ENCODE data around the gene MYOM1. TPM values are rescaled to one million over a fixed set of nuclear protein-coding genes. Genes with fewer than 3 reads are reported as not detected.

Gene MYOM1
- total and polyA plus RNA-seq, 7 donors: 3.3 to 37.7 (median 17.3) TPM

DNA sequence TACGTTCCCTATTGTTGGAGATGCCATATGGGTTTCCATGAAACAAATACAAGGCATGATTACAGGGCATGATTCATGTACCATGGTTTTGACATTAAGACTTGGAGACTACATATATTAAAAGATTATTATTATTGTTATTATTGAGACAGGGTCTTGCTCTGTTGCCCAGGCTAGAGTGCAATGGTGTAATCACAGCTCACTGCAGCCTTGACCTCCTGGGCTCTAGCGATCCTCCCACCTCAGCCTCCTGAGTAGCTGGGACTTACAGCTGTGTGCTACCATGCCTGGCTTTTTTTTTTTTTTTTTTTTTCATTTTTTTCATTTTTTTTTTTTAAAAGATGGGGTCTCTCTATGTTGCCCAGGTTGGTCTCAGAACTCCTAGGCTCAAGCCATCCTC, 69.1 kb downstream of the MYOM1 start:
- WGBS, 2 donors: 94 to 96% methylated on average over 2 of the region's 2 CpGs
- no peak for DNase-seq
- H3K27me3 ChIP-seq: no peaks in the 10 kb centered on the region
- intact Hi-C loops (cut with DNase I): loop anchor here (2.0 to 5.0 kb wide), 2 partner anchors 96 to 218 kb away; partner anchors contain the start of gene MYL12A
- H3K4me3 ChIP-seq: no peak overlapping the region
- TF ChIP-seq EP300 (IDR thresholded peaks at IDR 0.05): no peak
- H3K9me3 ChIP-seq: no peaks in the 10 kb centered on the region
- H3K27ac ChIP-seq: no peak overlapping the region
- H3K36me3 ChIP-seq: peaks cover 0 to 5% (median 0%) of the 10 kb centered on the region in 4 donors
- H3K4me1 ChIP-seq: no peaks in the 10 kb centered on the region

DNA sequence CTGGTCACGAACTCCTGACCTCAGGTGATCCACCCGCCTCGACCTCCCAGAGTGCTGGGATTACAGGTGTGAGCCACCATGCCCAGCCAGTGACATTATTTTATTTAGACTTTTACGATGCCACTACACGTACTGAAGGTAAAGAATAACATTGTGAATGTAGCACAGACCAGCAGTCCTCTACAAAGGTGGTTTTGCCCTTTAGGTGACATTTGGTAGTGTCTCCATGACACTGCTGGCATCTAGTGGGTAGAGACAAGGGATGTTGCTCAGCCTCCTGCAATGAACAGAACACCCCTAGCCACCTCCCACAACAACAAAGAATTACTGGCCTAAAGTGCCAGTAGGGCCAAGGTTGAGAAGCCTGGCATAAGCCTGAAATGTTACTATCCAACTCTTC, 69.5 kb downstream of the MYOM1 start:
- no peak for DNase-seq
- TF ChIP-seq POLR2A (IDR thresholded peaks at IDR 0.05) (no peak), EP300 (IDR thresholded peaks at IDR 0.05) (no peak), POLR2AphosphoS5 (IDR thresholded peaks at IDR 0.05) (no peak)
- TF ChIP-seq, protein P1, sequence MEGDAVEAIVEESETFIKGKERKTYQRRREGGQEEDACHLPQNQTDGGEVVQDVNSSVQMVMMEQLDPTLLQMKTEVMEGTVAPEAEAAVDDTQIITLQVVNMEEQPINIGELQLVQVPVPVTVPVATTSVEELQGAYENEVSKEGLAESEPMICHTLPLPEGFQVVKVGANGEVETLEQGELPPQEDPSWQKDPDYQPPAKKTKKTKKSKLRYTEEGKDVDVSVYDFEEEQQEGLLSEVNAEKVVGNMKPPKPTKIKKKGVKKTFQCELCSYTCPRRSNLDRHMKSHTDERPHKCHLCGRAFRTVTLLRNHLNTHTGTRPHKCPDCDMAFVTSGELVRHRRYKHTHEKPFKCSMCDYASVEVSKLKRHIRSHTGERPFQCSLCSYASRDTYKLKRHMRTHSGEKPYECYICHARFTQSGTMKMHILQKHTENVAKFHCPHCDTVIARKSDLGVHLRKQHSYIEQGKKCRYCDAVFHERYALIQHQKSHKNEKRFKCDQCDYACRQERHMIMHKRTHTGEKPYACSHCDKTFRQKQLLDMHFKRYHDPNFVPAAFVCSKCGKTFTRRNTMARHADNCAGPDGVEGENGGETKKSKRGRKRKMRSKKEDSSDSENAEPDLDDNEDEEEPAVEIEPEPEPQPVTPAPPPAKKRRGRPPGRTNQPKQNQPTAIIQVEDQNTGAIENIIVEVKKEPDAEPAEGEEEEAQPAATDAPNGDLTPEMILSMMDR (IDR thresholded peaks at IDR 0.05): no peak
- Histone ChIP-seq H3K27me3 (no peaks in the 10 kb centered on the region), H3K4me1 (no peaks in the 10 kb centered on the region), H3K27ac (no peak overlapping the region), H3K36me3 (peaks cover 0 to 5% (median 0%) of the 10 kb centered on the region in 4 donors), H3K9me3 (no peaks in the 10 kb centered on the region), H3K4me3 (no peak overlapping the region)
- 70 to 91% methylated on average over 5 of the region's 5 CpGs for WGBS, 2 donors
- intact Hi-C loops (cut with DNase I): loop anchor here (2.0 to 5.0 kb wide), 2 partner anchors 97 to 218 kb away; partner anchors contain the start of gene MYL12A

DNA sequence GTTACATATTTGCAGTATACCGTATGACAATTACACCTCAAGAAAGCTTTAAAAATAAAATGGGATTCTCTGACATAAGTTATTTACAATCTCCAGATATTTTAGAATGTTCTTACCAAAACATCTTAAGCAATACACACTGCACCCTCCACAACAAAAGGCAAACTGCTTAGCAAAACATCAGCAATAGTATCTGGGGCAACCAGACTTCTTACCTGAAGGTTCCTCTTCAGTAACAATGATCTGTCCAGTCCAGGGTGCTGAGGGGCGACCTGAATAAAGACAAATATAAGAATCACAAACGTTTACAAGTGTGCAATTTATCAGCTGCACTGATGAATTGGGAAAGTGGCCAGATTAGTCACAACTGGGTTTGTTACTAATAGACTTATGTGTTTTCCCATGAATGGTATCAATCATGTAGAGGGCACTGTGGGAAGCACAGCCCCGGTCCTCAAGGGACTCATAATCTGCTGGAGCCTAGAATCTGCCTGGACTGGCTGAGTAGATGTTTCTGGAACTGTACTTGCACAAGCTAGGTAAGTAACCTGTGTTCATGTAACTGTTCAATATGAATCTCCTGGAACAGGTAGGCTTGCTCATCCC, 70.7 kb downstream of the MYOM1 start:
- Histone ChIP-seq H3K4me1 (no peaks in the 10 kb centered on the region), H3K27ac (no peak overlapping the region), H3K9me3 (no peaks in the 10 kb centered on the region), H3K4me3 (no peak overlapping the region), H3K36me3 (peaks cover 0 to 5% (median 0%) of the 10 kb centered on the region in 4 donors), H3K27me3 (no peaks in the 10 kb centered on the region)
- DNase-seq: no peak
- intact Hi-C loops (cut with DNase I): loop anchor here (10.0 kb wide), 1 partner anchor 326 kb away; no protein-coding TSS in a partner anchor
- WGBS, 2 donors: 47 to 70% methylated on average over 4 of the region's 4 CpGs
- no peak for TF ChIP-seq EP300 (IDR thresholded peaks at IDR 0.05)
- TF ChIP-seq, protein P1 (IDR thresholded peaks at IDR 0.05): no peak
- TF ChIP-seq POLR2A (IDR thresholded peaks at IDR 0.05): no peak

DNA sequence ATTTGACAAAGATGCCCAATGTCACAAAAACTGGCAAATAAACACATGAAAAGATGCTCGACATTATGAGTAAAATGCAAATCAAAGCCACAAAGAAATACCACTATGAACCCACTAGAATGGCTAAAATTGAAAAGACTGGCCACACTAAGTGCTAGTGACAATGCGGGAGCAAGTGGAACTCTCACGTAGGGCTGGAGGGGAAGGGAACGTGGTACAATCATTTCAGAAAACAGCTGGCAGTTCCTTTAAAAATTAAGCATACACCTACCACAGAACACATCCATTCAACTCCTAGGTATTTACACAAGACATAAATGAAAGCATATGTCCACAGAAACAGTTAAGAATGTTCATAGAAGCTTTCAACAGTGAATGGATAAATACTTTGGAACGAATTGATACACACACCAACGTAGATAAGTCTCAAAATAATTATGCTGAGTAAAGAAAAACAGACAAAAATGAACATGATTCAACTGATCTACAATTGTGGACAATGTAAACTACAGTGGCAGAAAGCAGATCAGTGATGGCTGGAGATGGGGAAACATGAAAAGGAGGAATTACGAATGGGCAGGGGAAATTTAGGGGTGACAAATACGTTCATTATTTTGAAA, 71.7 kb downstream of the MYOM1 start:
- Histone ChIP-seq H3K27ac (no peak overlapping the region), H3K4me1 (no peaks in the 10 kb centered on the region), H3K4me3 (no peak overlapping the region), H3K27me3 (no peaks in the 10 kb centered on the region), H3K36me3 (peaks cover 0 to 5% (median 0%) of the 10 kb centered on the region in 4 donors), H3K9me3 (no peaks in the 10 kb centered on the region)
- TF ChIP-seq POLR2A (IDR thresholded peaks at IDR 0.05) (no peak), POLR2AphosphoS5 (IDR thresholded peaks at IDR 0.05) (no peak), EP300 (IDR thresholded peaks at IDR 0.05) (no peak)
- TF ChIP-seq, protein P1 (IDR thresholded peaks at IDR 0.05): no peak
- intact Hi-C loops (cut with DNase I): loop anchor here (10.0 kb wide), 1 partner anchor 327 kb away; no protein-coding TSS in a partner anchor
- DNase-seq: no peak
- 87 to 89% methylated on average over 8 of the region's 8 CpGs for WGBS, 2 donors

- Histone ChIP-seq H3K36me3 (peaks cover 0 to 13% (median 2%) of the 10 kb centered on the region in 4 donors), H3K27me3 (no peaks in the 10 kb centered on the region), H3K9me3 (no peaks in the 10 kb centered on the region), H3K4me3 (no peak overlapping the region), H3K4me1 (no peaks in the 10 kb centered on the region), H3K27ac (no peak overlapping the region)
- DNase-seq: no peak
- WGBS, 2 donors: 59 to 82% methylated on average over 10 of the region's 10 CpGs
- intact Hi-C loops (cut with DNase I): loop anchor here (10.0 kb wide), 1 partner anchor 334 kb away; no protein-coding TSS in a partner anchor
- TF ChIP-seq, protein P1 (IDR thresholded peaks at IDR 0.05): no peak
- TF ChIP-seq POLR2AphosphoS5 (IDR thresholded peaks at IDR 0.05) (no peak), POLR2A (IDR thresholded peaks at IDR 0.05) (no peak), EP300 (IDR thresholded peaks at IDR 0.05) (no peak)
Observed at GRCh38 chr18:3140986-3141639, 78.7 kb downstream of the MYOM1 start.

Data from sigmoid colon (tissue), 7 donors.